Measurements from ENCODE around the gene GPR78. TPM values are rescaled to one million over a fixed set of nuclear protein-coding genes. Genes with fewer than 3 reads are reported as not detected.

Gene GPR78
- polyA plus RNA-seq, 1 of the 3 experiments (the other 2 are of a cell fraction) = not detected

- Histone ChIP-seq H3K27ac (ENCODE audit: low read depth in 2 of 2, low read length in 1 of 2) (no peak overlapping the region), H3K4me2 (no peak overlapping the region), H3K9ac (no peak overlapping the region), H3K79me2 (ENCODE audit: insufficient read depth) (no peaks in the 10 kb centered on the region), H3K27me3 (ENCODE audit: insufficient read depth) (peaks cover 10% of the 10 kb centered on the region; the same call in 1 of the 2 replicates), H3K4me3 (ENCODE audit: low read depth in 2 of 2, low read length in 1 of 2) (no peak overlapping the region), H3K9me3 (no peaks in the 10 kb centered on the region), H3F3A (replicated peaks; ENCODE audit: insufficient read depth) (no peaks in the 10 kb centered on the region), H3K36me3 (replicated peaks in 1 of 2; ENCODE audit: control insufficient read depth in 1 of 2, insufficient read depth in 2 of 2, low read length in 1 of 2) (no peaks in the 10 kb centered on the region), H2AFZ (ENCODE audit: low read depth) (no peak overlapping the region), H3K9me2 (no peaks in the 10 kb centered on the region), H3K4me1 (ENCODE audit: control insufficient read depth in 1 of 2, insufficient read depth in 2 of 2, low read depth in 1 of 2, low read length in 1 of 2) (peaks cover 0 to 16% of the 10 kb centered on the region in 2 experiments; a peak in 1 of 4 replicates), H4K20me1 (ENCODE audit: insufficient read depth) (no peaks in the 10 kb centered on the region)
- ChIA-PET CTCF (interaction anchor here (1.3 to 4.0 kb wide), 3 partner anchors 47 to 303 kb away, joined by 3 to 17 read pairs (median 6); no protein-coding TSS in a partner anchor), POLR2A (no interaction called here)
- TF ChIP-seq PBX3 (IDR thresholded peaks at IDR 0.05) (no peak), GATA2 (CRISPR knock-in tag; IDR thresholded peaks at IDR 0.05) (no peak), TEAD4 (IDR thresholded peaks at IDR 0.05; ENCODE audit: borderline replicate concordance, insufficient read depth) (no peak), POLR2AphosphoS5 (IDR thresholded peaks at IDR 0.05; ENCODE audit: low read depth, low read length) (no peak), SIN3A (IDR thresholded peaks at IDR 0.05; ENCODE audit: borderline replicate concordance, low read depth, low read length) (no peak), SMC3 (IDR thresholded peaks at IDR 0.05; ENCODE audit: low read depth, low read length) (no peak), ELF1 (IDR thresholded peaks at IDR 0.05) (no peak), ZBTB33 (IDR thresholded peaks at IDR 0.05; ENCODE audit: borderline replicate concordance, low read depth) (no peak)
- DNase-seq = no peak
- WGBS (ENCODE audit: low lambda C conversion rate) = 63% methylated on average over 10 of the region's 22 CpGs
These were observed 34.4 kb downstream of the GPR78 start for GRCh38 chr4:8614365-8615193.

GRCh38 chr4:8615366-8615765 lies 35.2 kb downstream of the GPR78 start:
- Histone ChIP-seq H4K20me1 (ENCODE audit: insufficient read depth) (no peaks in the 10 kb centered on the region), H3F3A (replicated peaks; ENCODE audit: insufficient read depth) (no peaks in the 10 kb centered on the region), H3K9ac (no peak overlapping the region), H3K79me2 (ENCODE audit: insufficient read depth) (no peaks in the 10 kb centered on the region), H3K4me2 (no peak overlapping the region), H3K9me2 (no peaks in the 10 kb centered on the region), H2AFZ (ENCODE audit: low read depth) (no peak overlapping the region), H3K9me3 (no peaks in the 10 kb centered on the region), H3K36me3 (replicated peaks in 1 of 2; ENCODE audit: control insufficient read depth in 1 of 2, insufficient read depth in 2 of 2, low read length in 1 of 2) (no peaks in the 10 kb centered on the region), H3K4me3 (ENCODE audit: low read depth in 2 of 2, low read length in 1 of 2) (no peak overlapping the region), H3K4me1 (ENCODE audit: control insufficient read depth in 1 of 2, insufficient read depth in 2 of 2, low read depth in 1 of 2, low read length in 1 of 2) (peaks cover 0 to 13% of the 10 kb centered on the region in 2 experiments; a peak in 1 of 4 replicates), H3K27me3 (ENCODE audit: insufficient read depth) (peaks cover 10% of the 10 kb centered on the region; the same call in 1 of the 2 replicates), H3K27ac (ENCODE audit: low read depth in 2 of 2, low read length in 1 of 2) (no peak overlapping the region)
- DNase-seq = no peak
- WGBS (ENCODE audit: low lambda C conversion rate) = 76% methylated on average over 13 of the region's 13 CpGs
- POLR2A ChIA-PET = no interaction called here
- TF ChIP-seq PBX3 (IDR thresholded peaks at IDR 0.05) = no peak
- TF ChIP-seq MEF2A (IDR thresholded peaks at IDR 0.05; ENCODE audit: borderline replicate concordance, low read depth) = no peak
- TF ChIP-seq USF2 (IDR thresholded peaks at IDR 0.05; ENCODE audit: borderline replicate concordance, low read depth, low read length) = no peak
- TF ChIP-seq REST (IDR thresholded peaks at IDR 0.05; ENCODE audit: low read depth, low read length) = no peak
- CTCF ChIA-PET = interaction anchor here (1.2 to 5.2 kb wide), 3 partner anchors 8 to 302 kb away, joined by 5 to 69 read pairs (median 17); no protein-coding TSS in a partner anchor

All from SK-N-SH (cell line).